HG03469 (cell line): ENCODE data around the gene BMPR2.
"Not testable (repeated sequence)": the region's sequence is repeated elsewhere in the genome, so short reads cannot be mapped to it uniquely, and the experiment has no call there.

Experiments
- ATAC-seq: cut with Tn5 transposase; IDR thresholded peaks from one replicate; pipeline ENCODE4 v1.9.1; 2021; ENCODE audit warnings: mild to moderate bottlenecking, moderate library complexity, moderate number of reproducible peaks; ENCODE audit not compliant: unreplicated experiment

Gene BMPR2

GRCh38 chr2:202444000-202444399 is 67.9 kb downstream of the BMPR2 start:
- ATAC-seq, result no peak

- ATAC-seq, result no peak
Observed at GRCh38 chr2:202449344-202449743, 73.2 kb downstream of the BMPR2 start.

GRCh38 chr2:202450785-202451184 is 74.7 kb downstream of the BMPR2 start:
- no peak for ATAC-seq

- ATAC-seq, result no peak
Observed at GRCh38 chr2:202452744-202453143, 76.6 kb downstream of the BMPR2 start.

GRCh38 chr2:202454536-202454935 is 78.4 kb downstream of the BMPR2 start:
- no peak for ATAC-seq

- ATAC-seq, result no peak
Observed at GRCh38 chr2:202455114-202455513, 79.0 kb downstream of the BMPR2 start.

- no peak for ATAC-seq
Observed at GRCh38 chr2:202460119-202460518, 84.0 kb downstream of the BMPR2 start.

GRCh38 chr2:202479090-202479489 is 103.0 kb downstream of the BMPR2 start:
- no peak for ATAC-seq

- no peak for ATAC-seq
Observed at GRCh38 chr2:202479610-202480009, 103.5 kb downstream of the BMPR2 start.

GRCh38 chr2:202486351-202486750 is 110.2 kb downstream of the BMPR2 start:
- ATAC-seq, result no peak

- ATAC-seq, result no peak
Observed at GRCh38 chr2:202488671-202489070, 112.5 kb downstream of the BMPR2 start.

- no peak for ATAC-seq
Observed at GRCh38 chr2:202490479-202490878, 114.4 kb downstream of the BMPR2 start.

GRCh38 chr2:202491514-202491913 is 115.4 kb downstream of the BMPR2 start:
- no peak for ATAC-seq

GRCh38 chr2:202494300-202495229 is 118.4 kb downstream of the BMPR2 start:
- ATAC-seq, result no peak

GRCh38 chr2:202495230-202495604 is 119.1 kb downstream of the BMPR2 start:
- no peak for ATAC-seq

GRCh38 chr2:202496835-202497472 is 120.8 kb downstream of the BMPR2 start:
- not testable (repeated sequence) for ATAC-seq

- ATAC-seq, result not testable (repeated sequence)
Observed at GRCh38 chr2:202497473-202497866, 121.3 kb downstream of the BMPR2 start.

- ATAC-seq, result not testable (repeated sequence)
Observed at GRCh38 chr2:202499841-202500240, 123.7 kb downstream of the BMPR2 start.

- not testable (repeated sequence) for ATAC-seq
Observed at GRCh38 chr2:202503276-202503675, 127.1 kb downstream of the BMPR2 start.

GRCh38 chr2:202508686-202509085 is 132.6 kb downstream of the BMPR2 start:
- no peak for ATAC-seq

GRCh38 chr2:202510911-202511310 is 134.8 kb downstream of the BMPR2 start:
- no peak for ATAC-seq

GRCh38 chr2:202512176-202512575 is 136.0 kb downstream of the BMPR2 start:
- ATAC-seq, result no peak
